Neural progenitor cell (in vitro differentiated cells): ENCODE results near the gene MAGOHB.

Experiments
- EZH2 ChIP-seq: fragments of 200-600 bp; sonication (generic); IDR thresholded peaks from 2 replicates; pipeline ENCODE4 v1.6.1; 2017; ENCODE audit warnings: antibody characterized with exemption, mild to moderate bottlenecking, moderate library complexity
- EZH2phosphoT487 ChIP-seq: fragments of 200-600 bp; sonication (generic); IDR thresholded peaks from 2 replicates; pipeline ENCODE4 v1.6.1; 2017; ENCODE audit warnings: antibody characterized with exemption
- TF ChIP-seq, protein P1 (sequence below): fragments of 200-600 bp; sonication (generic); IDR thresholded peaks from 2 replicates; pipeline ENCODE4 v1.5.1; 2017; ENCODE audit warnings: antibody characterized with exemption, mild to moderate bottlenecking

DNA sequence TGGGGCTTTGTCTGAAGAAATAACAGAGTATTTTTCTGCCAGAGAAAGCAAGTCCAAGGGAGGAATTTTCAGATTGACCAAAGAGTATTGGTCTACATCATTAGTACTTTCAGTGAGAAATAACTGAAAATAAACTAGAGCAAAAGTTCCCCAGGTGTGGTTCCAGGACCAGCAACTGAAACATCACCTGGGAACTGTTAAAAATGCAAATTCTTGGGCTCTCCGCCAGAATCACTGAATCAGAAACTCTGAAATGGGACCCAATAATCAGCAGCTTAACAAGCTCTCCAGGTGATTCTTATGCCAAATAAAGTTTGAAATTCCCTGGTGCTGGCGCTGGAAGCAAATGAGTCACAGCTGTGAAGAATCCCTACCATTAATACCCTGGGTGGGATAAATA lies 55.6 kb downstream of the MAGOHB start:
- TF ChIP-seq, protein P1, sequence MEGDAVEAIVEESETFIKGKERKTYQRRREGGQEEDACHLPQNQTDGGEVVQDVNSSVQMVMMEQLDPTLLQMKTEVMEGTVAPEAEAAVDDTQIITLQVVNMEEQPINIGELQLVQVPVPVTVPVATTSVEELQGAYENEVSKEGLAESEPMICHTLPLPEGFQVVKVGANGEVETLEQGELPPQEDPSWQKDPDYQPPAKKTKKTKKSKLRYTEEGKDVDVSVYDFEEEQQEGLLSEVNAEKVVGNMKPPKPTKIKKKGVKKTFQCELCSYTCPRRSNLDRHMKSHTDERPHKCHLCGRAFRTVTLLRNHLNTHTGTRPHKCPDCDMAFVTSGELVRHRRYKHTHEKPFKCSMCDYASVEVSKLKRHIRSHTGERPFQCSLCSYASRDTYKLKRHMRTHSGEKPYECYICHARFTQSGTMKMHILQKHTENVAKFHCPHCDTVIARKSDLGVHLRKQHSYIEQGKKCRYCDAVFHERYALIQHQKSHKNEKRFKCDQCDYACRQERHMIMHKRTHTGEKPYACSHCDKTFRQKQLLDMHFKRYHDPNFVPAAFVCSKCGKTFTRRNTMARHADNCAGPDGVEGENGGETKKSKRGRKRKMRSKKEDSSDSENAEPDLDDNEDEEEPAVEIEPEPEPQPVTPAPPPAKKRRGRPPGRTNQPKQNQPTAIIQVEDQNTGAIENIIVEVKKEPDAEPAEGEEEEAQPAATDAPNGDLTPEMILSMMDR = no peak
- TF ChIP-seq EZH2phosphoT487 (no peak), EZH2 (no peak)
